Activated CD4-positive, alpha-beta T cell treated with anti-CD3 and anti-CD28 coated beads for 4 hours (primary cell): ENCODE results near the gene VPS13D.
A peak's percentile ranks its signal among the peaks of the same experiment; 100 is the strongest.

Source experiments
- DNase-seq, 2 donors: peaks; one replicate each; pipeline ENCODE4 v3.0.0-alpha.2; 2020

The VPS13D gene, protein sequence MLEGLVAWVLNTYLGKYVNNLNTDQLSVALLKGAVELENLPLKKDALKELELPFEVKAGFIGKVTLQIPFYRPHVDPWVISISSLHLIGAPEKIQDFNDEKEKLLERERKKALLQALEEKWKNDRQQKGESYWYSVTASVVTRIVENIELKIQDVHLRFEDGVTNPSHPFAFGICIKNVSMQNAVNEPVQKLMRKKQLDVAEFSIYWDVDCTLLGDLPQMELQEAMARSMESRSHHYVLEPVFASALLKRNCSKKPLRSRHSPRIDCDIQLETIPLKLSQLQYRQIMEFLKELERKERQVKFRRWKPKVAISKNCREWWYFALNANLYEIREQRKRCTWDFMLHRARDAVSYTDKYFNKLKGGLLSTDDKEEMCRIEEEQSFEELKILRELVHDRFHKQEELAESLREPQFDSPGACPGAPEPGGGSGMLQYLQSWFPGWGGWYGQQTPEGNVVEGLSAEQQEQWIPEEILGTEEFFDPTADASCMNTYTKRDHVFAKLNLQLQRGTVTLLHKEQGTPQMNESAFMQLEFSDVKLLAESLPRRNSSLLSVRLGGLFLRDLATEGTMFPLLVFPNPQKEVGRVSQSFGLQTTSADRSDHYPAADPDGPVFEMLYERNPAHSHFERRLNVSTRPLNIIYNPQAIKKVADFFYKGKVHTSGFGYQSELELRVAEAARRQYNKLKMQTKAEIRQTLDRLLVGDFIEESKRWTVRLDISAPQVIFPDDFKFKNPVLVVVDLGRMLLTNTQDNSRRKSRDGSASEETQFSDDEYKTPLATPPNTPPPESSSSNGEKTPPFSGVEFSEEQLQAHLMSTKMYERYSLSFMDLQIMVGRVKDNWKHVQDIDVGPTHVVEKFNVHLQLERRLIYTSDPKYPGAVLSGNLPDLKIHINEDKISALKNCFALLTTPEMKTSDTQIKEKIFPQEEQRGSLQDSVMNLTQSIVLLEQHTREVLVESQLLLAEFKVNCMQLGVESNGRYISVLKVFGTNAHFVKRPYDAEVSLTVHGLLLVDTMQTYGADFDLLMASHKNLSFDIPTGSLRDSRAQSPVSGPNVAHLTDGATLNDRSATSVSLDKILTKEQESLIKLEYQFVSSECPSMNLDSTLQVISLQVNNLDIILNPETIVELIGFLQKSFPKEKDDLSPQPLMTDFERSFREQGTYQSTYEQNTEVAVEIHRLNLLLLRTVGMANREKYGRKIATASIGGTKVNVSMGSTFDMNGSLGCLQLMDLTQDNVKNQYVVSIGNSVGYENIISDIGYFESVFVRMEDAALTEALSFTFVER (N-terminal part only)

GRCh38 chr1:12229835-12230548, at the start of gene VPS13D:
TSS of gene VPS13D (plus strand) at chr1:12230030. CDS start at chr1:12234267, 4,237 bp downstream.
- peak; percentile 82 to 85 for DNase-seq

DNA sequence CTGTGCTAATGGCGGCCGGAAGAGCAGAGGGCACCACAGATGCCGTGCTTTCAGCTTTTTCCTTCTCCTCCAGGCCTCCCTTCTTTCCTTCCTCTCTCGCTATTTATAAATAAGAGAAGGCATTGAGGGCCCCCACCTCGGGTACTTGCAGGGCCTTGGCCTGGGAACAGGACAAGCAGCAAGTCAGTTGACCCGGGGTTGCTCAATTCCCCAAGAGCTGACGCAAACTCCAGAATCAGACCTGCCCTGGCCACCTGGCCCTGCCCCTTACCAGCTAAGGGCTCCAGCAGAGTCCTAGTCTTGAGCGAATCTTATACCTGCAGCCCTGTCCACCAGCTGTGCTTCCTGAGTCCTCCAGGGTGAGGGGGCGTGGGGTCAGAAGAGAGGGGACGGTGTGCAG, 49.5 kb upstream of the VPS13D start:
- no peak for DNase-seq

DNA sequence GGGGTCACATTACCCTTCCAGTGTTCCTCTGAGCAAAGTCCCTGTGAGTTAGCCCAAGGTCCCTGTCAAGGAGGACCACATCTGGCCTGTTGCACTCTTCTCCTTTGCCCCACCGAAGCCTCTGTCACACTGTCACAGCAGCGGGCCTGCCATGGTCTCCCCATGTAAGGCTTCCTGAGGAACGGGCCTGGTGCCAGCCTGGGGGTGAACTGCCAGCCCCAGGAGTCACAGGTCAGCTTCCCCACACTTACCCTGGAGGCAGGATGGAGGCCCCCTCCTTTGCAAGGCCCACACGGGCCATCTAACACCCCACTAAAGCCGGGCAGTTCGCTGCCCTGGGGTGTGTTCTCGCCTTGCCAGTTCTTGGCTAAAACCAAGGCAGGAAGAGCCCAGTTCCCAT, 48.9 kb upstream of the VPS13D start:
- DNase-seq: no peak

- DNase-seq: no peak
Observed at GRCh38 chr1:12181568-12181967, 48.3 kb upstream of the VPS13D start.

- DNase-seq: no peak
Observed at GRCh38 chr1:12182410-12182984, 47.3 kb upstream of the VPS13D start.

DNA sequence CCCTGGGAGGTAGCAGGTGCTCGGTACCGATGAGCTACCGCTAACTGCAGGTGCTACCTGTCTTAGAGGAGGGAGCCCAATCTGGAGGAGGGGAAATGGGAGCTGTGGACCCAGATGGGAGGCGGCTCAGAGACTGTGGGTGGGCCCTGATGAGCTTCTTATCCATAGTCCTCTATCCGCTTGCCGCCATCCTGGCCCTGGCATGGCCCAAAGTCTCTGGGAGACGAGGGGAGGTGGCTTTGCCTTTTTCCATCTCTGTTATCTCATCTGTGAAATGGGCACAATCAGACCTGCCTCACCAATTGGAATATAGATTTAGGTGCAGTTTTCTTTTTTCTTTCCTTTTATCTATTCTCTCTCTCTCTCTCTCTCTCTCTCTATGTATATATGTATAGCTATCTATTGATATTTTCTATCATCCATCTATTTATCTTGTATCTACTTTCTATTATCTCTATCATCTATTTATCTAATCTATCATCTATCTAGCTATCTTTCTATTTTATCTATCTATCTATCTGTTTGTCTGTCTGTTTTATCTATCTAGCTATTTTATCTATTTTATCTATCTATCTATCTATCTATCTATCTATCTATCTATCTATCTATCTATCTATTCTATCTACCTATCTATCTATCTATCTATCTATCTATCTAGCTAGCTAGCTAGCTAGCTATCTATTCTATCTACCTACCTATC, 46.6 kb upstream of the VPS13D start:
- no peak for DNase-seq

DNA sequence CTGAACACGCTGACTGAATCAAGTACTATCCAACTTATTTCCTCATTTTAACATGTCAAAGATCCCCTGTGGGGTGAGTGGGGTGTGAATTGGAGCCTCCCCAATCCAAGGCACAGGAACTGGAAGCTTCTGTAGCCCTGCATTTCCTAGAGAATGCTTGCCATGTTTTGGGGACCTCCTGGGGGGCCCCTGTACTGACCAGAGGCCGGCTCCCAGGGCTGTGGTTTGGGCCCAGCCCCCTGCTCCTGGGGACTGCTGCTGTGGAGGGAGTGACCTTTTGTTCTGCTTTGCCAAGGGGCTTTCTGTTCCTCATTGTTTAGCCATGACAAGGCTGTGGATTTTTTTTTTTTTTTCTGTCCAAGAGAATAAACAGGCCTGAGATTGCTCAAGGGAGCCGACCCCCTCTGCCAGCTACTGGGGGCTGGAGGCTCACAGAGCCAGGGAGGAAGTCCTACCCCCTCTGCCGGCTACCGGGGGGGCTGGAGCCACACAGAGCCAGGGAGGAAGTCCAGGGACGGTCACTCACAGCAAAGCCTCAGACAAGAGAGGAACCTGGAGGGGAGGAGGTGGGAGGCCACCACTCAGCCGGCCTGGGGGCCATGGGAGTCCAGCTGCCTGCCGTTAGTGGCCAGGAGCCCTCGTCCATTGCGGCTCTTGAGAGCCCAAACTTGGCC, 45.7 kb upstream of the VPS13D start:
- no peak for DNase-seq

DNA sequence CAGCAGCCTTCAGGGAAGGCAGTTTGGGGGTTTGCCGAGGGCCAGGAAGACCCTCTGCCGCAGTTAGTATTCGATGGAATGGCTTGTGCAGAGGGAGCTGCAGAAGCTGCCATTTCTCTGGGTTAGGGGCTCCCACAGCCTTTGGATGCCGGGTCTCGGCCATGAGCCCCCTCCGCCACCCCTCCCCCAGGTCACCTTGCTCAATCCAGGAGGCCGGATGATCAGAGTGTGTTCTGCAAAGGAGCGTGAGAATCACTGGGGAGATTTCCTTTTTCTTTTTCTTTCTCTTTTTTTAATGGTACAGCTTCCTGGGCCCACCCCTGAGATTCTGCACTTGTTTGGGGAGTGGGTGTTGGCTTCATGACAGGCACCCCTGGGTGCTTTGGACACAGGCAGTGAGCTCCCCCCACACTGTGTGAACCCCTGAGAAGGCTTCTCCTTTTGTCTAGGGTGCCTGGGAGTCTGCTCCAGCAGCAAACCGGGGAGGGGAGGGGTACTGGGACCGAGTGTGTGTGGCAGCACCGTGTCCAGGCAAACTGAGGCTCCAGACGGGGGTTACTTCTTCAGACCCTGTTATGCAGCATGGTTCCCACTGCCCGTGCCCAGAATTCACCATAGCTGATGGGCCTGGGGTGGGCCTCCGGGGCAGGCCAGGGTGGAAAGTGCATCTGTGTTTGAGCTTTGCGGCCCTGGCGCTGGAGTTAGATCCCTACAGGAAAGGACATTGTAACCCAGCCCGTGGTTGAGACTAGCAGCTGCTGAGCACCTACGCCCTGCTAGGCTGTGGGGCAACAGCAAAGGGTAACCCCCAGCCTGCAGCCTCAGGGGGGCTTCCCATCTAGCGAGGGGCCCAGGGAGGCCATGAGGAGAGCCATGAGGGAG, 44.6 kb upstream of the VPS13D start:
- no peak for DNase-seq

DNA sequence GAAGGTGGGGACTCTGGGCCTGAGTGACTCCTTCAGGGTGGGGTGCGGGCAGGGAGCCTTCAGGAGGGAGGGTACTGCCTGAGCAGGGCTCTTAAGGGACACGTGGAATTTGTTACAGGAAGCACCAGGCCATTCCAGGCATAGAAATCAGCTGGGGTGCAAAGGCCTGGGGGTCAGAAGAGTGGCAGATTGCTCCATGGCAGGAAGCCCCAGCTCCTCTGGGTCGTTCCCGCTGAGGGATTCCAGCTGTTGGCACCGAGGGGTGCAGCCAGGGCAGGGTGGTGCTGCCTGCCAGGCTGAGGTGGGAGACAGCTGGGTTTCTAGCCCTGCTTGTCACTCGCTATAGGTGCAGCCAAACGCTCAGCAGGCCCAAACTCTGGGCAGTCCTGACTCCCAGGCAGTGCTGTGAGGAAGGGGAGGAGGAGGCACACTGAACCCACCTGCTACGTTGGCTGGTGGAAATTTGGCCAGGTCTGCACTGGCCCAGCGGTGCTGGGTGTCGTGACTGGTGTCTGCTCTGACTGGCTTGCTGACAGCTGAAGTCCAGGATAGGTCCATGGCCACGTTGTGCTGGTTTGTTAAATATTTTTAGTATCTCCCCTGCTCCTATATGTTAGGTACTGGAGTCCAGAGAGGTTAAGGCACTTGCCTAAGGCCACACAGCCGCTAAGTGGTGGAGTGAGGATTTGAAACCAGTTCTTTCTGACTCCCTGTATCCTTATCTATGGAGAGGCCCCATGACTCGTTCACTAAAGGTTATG, 43.7 kb upstream of the VPS13D start:
- DNase-seq: no peak

GRCh38 chr1:12186679-12186985, 43.2 kb upstream of the VPS13D start:
- no peak for DNase-seq

- no peak for DNase-seq
Observed at GRCh38 chr1:12188115-12188514, 41.7 kb upstream of the VPS13D start.

GRCh38 chr1:12188657-12189327, 41.0 kb upstream of the VPS13D start:
- DNase-seq: no peak

- DNase-seq: no peak
Observed at GRCh38 chr1:12189328-12189682, 40.5 kb upstream of the VPS13D start.

- no peak for DNase-seq
Observed at GRCh38 chr1:12191242-12192032, 38.4 kb upstream of the VPS13D start.

DNA sequence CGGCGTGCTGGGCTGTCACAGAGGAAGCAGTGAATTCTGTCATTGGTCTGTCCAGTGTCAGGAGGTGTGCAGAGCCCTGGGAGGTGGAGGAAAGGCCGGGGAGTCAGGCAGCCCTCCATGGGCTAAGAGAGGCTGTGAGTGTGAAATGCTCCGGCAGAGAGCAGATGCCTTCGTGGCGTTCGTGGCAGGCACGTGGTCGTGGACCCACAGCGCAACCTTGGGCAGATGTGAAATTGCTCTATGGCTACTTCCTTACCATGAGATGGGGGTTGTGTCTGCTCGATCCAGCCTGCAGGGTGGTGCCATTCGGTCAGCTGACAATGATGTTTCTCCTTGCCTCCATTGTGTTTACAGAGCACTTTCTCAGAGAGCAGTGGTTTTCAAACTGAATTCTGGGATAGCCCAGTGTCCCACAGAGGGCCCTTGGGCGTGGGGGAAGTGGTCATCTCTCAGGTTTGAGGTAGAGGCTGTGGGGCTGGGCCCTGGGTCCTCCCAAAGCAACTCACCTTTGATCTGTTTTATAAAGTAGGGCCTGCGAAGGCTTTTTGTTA, 35.1 kb upstream of the VPS13D start:
- no peak for DNase-seq

- DNase-seq: no peak
Observed at GRCh38 chr1:12195416-12195815, 34.4 kb upstream of the VPS13D start.
